Caco-2 (cell line): Measurements from ENCODE around the gene PDXDC1. TPM values are rescaled to one million over a fixed set of nuclear protein-coding genes. Genes with fewer than 3 reads are reported as not detected.
"Not testable (repeated sequence)": the region's sequence is repeated elsewhere in the genome, so short reads cannot be mapped to it uniquely, and the experiment has no call there.

ENCODE experiments used
- BruUV-seq: library from RNA; stranded (reverse); fragments of 400-500 nt; replicated peaks from 2 replicates; lab custom pipeline; 2021; lab: Mats Ljungman, UMichigan
- CTCF ChIA-PET: fragments of 300-600 bp; sonication (Branson Sonifier 250); formaldehyde crosslinking; loops from one replicate; lab custom pipeline; 2022; ENCODE audit warnings: antibody characterized with exemption; lab: Charles Lee
- POLR2A ChIA-PET: fragments of 300-600 bp; sonication (Branson Sonifier 250); formaldehyde crosslinking; loops from one replicate; lab custom pipeline; 2022; ENCODE audit warnings: antibody characterized with exemption; lab: Charles Lee
- DNase-seq, 2 experiments: peaks; one replicate each; pipeline versions ENCODE4 v3.0.0 to v3.0.0-alpha.2; 2020 to 2022
- H3K27me3 ChIP-seq: replicated peaks from 2 replicates; pipeline ENCODE4 v1.6.0; 2011; ENCODE audit warnings: low read length; ENCODE audit not compliant: control insufficient read depth, insufficient read depth
- H3K36me3 ChIP-seq: 2 replicates; pipeline ENCODE4 v1.5.1; 2011; ENCODE audit warnings: low read length; ENCODE audit not compliant: control insufficient read depth, insufficient read depth
- H3K4me1 ChIP-seq: fragments of 250-450 bp; sonication (Bioruptor Pico); 2 replicates; pipeline ENCODE4 v1.5.1; 2020; ENCODE audit warnings: mild to moderate bottlenecking
- H3K4me3 ChIP-seq: 2 replicates; pipeline ENCODE4 v1.5.1; 2011; ENCODE audit warnings: low read depth, mild to moderate bottlenecking, control low read depth, low read length
- H3K9me3 ChIP-seq: fragments of 250-450 bp; sonication (Bioruptor Pico); 2 replicates; pipeline ENCODE4 v1.5.1; 2020; ENCODE audit warnings: mild to moderate bottlenecking, moderate library complexity
- H3K27ac Mint-ChIP-seq: one replicate; pipeline ENCODE4 v1.8.0; 2022; ENCODE audit warnings: mixed read lengths; ENCODE audit not compliant: unreplicated experiment
- H3K27me3 Mint-ChIP-seq: one replicate; pipeline ENCODE4 v1.8.0; 2022; ENCODE audit warnings: mixed read lengths; ENCODE audit not compliant: insufficient read depth, unreplicated experiment
- H3K36me3 Mint-ChIP-seq: one replicate; pipeline ENCODE4 v1.8.0; 2022; ENCODE audit warnings: mild to moderate bottlenecking, mixed read lengths; ENCODE audit not compliant: insufficient read depth, unreplicated experiment
- H3K4me1 Mint-ChIP-seq: one replicate; pipeline ENCODE4 v1.8.0; 2022; ENCODE audit warnings: low read depth, mixed read lengths; ENCODE audit not compliant: unreplicated experiment
- H3K4me3 Mint-ChIP-seq: one replicate; pipeline ENCODE4 v1.8.0; 2022; ENCODE audit warnings: mild to moderate bottlenecking, moderate library complexity, mixed read lengths; ENCODE audit not compliant: unreplicated experiment
- H3K9me3 Mint-ChIP-seq: one replicate; pipeline ENCODE4 v1.8.0; 2022; ENCODE audit warnings: mixed read lengths; ENCODE audit not compliant: unreplicated experiment
- intact Hi-C: fragments of 100-400 bp; cut with micrococcal nuclease; formaldehyde crosslinking; loops from one replicate; pipeline ENCODE4 v1.10.0; 2022; ENCODE audit not compliant: unreplicated experiment
- total RNA-seq: library from RNA; stranded (reverse); gene quantifications from 2 replicates; pipeline ENCODE4 v1.2.3, GENCODE V29; 2022
- TF ChIP-seq, protein P1 (sequence below), 2 experiments: fragments of 200-600 bp in 1 of 2; IDR thresholded peaks; 1 replicate in 1 of 2; 2 replicates in 1 of 2; pipeline versions ENCODE4 v1.5.1 to v1.8.0; 2011 to 2022; ENCODE audit warnings: antibody characterized with exemption in 1 of 2, control low read depth in 1 of 2, inconsistent platforms in 1 of 2, low read depth in 1 of 2, low read length in 1 of 2, mild to moderate bottlenecking in 1 of 2, moderate library complexity in 1 of 2; ENCODE audit not compliant: insufficient read depth in 1 of 2, severe bottlenecking in 1 of 2, unreplicated experiment in 1 of 2

PDXDC1 gene
- total RNA-seq, 1 experiment from 2014 or later, result 139 TPM

DNA sequence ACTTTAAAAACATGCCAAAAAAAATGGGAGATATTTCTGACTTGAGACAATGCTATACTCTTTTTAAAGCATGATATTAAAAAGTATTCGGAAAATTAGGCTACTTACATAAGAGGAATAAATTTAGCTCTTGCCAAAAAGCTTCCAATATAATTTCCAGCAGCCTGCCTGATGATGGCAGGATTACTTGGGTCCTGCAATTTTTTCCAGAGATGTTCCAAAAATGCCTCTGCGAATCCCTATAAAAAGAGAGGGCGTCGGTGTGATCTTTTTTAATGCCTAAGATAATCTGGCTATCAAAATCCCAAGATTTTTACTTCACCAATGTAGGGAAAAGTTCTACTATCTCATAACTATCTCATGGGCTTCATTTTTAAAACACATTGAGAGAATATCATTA, 96.2 kb downstream of the PDXDC1 start:
- peaks cover 52% of the 10 kb centered on the region for H3K36me3 Mint-ChIP-seq
- intact Hi-C loops, H3K9me3 Mint-ChIP-seq, H3K36me3 ChIP-seq, H3K27ac Mint-ChIP-seq, BruUV-seq, H3K4me3 Mint-ChIP-seq, H3K4me1 ChIP-seq, DNase-seq, H3K4me3 ChIP-seq, H3K27me3 Mint-ChIP-seq, CTCF ChIA-PET, H3K4me1 Mint-ChIP-seq, POLR2A ChIA-PET, H3K9me3 ChIP-seq, H3K27me3 ChIP-seq: not testable (repeated sequence)

DNA sequence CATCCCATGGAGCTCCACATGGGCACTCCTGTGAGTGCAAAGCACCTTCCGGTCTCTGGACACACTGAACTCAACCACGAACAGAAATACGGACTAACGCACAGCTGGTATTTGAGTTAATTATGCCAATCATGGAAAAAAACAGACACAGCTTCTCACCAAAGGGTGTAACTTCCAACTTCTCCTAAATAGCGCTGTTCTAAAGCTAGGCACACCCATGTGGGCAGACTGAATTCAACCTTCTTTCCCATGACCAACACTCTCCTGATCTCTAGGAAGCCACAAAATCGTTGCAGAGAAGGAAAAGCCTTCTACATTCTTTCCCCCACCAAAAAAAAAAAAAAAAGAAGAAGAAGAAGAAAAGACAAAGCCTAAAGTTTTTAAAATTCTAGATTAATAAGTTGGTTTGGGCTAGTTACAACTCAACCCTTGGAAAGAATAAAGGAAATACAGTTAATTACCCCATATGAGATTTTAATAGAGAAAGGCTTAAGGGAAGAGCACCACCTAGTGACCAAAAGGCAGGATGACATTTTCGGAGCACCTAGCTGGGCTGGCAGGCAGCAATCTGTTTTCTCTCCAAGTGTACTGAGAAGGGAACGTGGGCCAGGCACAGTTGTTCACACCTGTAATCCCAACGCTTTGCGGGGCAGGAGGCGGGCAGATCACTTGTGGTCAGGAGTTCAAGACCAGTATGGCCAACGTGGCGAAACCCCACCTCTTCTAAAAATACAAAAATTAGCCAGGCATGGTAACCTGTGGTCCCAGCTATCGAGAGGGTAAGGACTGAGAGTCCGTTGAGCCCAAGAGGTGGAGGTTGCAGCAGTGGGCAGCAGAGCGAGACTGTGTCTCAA, 97.3 kb downstream of the PDXDC1 start:
- H3K9me3 Mint-ChIP-seq, H3K4me1 Mint-ChIP-seq, H3K27ac Mint-ChIP-seq, BruUV-seq, DNase-seq, H3K27me3 ChIP-seq, CTCF ChIA-PET, H3K4me3 ChIP-seq, POLR2A ChIA-PET, H3K9me3 ChIP-seq, H3K4me1 ChIP-seq, intact Hi-C loops, H3K27me3 Mint-ChIP-seq, H3K36me3 ChIP-seq, H3K4me3 Mint-ChIP-seq: not testable (repeated sequence)
- peaks cover 57% of the 10 kb centered on the region for H3K36me3 Mint-ChIP-seq

DNA sequence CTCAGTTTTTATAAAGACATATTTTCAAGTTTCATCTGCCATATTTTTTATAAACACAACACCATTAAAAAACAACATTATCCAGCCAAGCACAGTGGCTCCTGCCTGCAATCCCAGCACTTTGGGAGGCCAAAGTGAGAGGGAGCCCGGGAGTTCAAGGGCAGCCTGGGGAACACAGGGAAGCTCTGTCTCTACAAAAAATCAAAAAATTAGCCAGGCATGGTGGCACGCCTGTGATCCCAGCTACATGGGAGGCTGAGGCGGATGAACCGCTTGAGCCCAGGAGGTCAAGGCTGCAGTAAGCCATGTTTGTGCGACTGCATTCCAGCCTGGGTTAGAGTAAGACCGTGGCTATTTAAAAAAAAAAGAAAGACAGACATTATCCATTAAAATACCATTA, 98.3 kb downstream of the PDXDC1 start:
- H3K4me1 Mint-ChIP-seq, result peaks cover under 1% of the 10 kb centered on the region
- Histone ChIP-seq H3K9me3 (no peaks in the 10 kb centered on the region), H3K36me3 (no peaks in the 10 kb centered on the region), H3K4me3 (no peak overlapping the region), H3K27me3 (no peaks in the 10 kb centered on the region), H3K4me1 (no peaks in the 10 kb centered on the region)
- ChIA-PET CTCF (no interaction called here), POLR2A (no interaction called here)
- H3K4me3 Mint-ChIP-seq, result no peak overlapping the region
- BruUV-seq, result no TSS peak
- H3K36me3 Mint-ChIP-seq, result peaks cover 66% of the 10 kb centered on the region
- no peak overlapping the region for H3K27ac Mint-ChIP-seq
- intact Hi-C loops, result no loop called here
- H3K9me3 Mint-ChIP-seq, result no peaks in the 10 kb centered on the region
- TF ChIP-seq, protein P1, sequence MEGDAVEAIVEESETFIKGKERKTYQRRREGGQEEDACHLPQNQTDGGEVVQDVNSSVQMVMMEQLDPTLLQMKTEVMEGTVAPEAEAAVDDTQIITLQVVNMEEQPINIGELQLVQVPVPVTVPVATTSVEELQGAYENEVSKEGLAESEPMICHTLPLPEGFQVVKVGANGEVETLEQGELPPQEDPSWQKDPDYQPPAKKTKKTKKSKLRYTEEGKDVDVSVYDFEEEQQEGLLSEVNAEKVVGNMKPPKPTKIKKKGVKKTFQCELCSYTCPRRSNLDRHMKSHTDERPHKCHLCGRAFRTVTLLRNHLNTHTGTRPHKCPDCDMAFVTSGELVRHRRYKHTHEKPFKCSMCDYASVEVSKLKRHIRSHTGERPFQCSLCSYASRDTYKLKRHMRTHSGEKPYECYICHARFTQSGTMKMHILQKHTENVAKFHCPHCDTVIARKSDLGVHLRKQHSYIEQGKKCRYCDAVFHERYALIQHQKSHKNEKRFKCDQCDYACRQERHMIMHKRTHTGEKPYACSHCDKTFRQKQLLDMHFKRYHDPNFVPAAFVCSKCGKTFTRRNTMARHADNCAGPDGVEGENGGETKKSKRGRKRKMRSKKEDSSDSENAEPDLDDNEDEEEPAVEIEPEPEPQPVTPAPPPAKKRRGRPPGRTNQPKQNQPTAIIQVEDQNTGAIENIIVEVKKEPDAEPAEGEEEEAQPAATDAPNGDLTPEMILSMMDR (IDR thresholded peaks at IDR 0.05; ENCODE audit: insufficient read depth in 1 of 2, low read depth in 1 of 2, low read length in 1 of 2, severe bottlenecking in 1 of 2, unreplicated experiment in 1 of 2), result no peak
- no peaks in the 10 kb centered on the region for H3K27me3 Mint-ChIP-seq
- no peak for DNase-seq

DNA sequence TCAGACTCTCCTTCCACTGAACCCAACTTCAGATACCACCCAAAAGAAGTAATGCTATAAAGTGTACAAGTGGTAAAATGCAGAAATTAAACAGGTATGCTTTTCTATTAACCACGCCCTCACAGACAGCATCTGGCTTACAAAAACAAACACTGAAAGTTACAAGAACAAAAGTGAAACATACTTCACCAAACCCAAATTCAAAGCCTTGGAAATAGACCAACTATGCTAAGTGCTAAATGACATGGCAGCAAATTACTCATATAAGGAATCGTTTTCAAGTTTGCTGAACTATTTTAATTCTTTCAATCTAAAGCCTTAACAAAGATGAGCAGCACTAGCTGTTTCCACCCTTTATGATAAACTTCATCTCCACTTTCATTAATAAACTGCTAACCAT, 101.3 kb downstream of the PDXDC1 start:
- DNase-seq, BruUV-seq, H3K36me3 ChIP-seq, H3K4me1 ChIP-seq, H3K9me3 Mint-ChIP-seq, H3K4me3 ChIP-seq, H3K27ac Mint-ChIP-seq, H3K27me3 ChIP-seq, H3K9me3 ChIP-seq, H3K4me3 Mint-ChIP-seq, POLR2A ChIA-PET, CTCF ChIA-PET, intact Hi-C loops, H3K27me3 Mint-ChIP-seq: not testable (repeated sequence)
- Mint-ChIP-seq H3K36me3 (peaks cover 75% of the 10 kb centered on the region), H3K4me1 (peaks cover 12% of the 10 kb centered on the region)

DNA sequence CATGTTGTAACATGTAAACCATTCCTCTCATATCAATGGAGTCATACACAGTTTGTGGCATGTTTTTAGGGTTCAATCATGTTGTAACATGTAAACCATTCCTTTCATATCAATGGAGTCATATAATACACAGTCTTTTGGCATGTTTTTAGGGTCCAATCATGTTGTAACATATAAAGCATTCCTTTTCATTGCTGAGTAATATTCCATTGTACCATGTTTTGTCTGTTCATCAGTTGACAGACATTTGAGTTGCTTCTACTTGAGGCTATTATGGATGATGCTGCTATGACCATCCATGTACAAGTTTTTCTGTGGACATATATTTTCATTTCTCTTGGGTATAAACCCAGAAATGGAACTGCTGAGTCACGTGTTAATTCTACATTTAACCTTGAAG, 106.1 kb downstream of the PDXDC1 start:
- H3K4me1 ChIP-seq, DNase-seq, H3K27me3 ChIP-seq, BruUV-seq, H3K9me3 Mint-ChIP-seq, CTCF ChIA-PET, H3K4me3 Mint-ChIP-seq, H3K4me3 ChIP-seq, H3K27ac Mint-ChIP-seq, H3K36me3 ChIP-seq, H3K9me3 ChIP-seq, H3K27me3 Mint-ChIP-seq, intact Hi-C loops, POLR2A ChIA-PET: not testable (repeated sequence)
- peaks cover 12% of the 10 kb centered on the region for H3K4me1 Mint-ChIP-seq
- H3K36me3 Mint-ChIP-seq, result peaks cover 77% of the 10 kb centered on the region

DNA sequence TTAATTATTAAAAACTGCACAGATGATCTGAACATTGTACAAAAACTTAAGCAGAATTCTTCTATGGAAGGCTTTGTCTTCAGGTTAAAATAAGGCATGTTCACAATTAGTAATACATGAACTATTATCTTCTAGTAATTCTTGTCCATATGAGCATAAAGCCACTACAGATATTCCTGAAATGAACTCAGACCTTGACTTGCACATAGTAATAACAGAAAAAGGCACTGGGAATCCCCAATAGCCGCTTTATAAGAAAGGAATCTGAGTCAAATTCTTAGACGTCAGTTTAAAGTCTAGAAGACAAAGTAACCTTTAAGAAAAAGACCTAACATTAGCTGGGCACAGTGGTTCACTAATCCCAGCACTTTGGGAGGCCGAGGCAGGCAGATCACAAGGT, 108.0 kb downstream of the PDXDC1 start:
- DNase-seq, H3K9me3 Mint-ChIP-seq, intact Hi-C loops, H3K27ac Mint-ChIP-seq, H3K36me3 ChIP-seq, H3K9me3 ChIP-seq, H3K4me3 Mint-ChIP-seq, H3K4me1 ChIP-seq, H3K27me3 Mint-ChIP-seq, CTCF ChIA-PET, BruUV-seq, POLR2A ChIA-PET, H3K4me3 ChIP-seq, H3K27me3 ChIP-seq: not testable (repeated sequence)
- Mint-ChIP-seq H3K4me1 (peaks cover 12% of the 10 kb centered on the region), H3K36me3 (peaks cover 64% of the 10 kb centered on the region)
